HG03575 (cell line): ENCODE measurements around the gene NT5DC3.
"Not testable (repeated sequence)": the region's sequence is repeated elsewhere in the genome, so short reads cannot be mapped to it uniquely, and the experiment has no call there.

Source experiments
- ATAC-seq: cut with Tn5 transposase; IDR thresholded peaks from one replicate; pipeline ENCODE4 v1.9.1; 2021; ENCODE audit not compliant: unreplicated experiment, insufficient number of reproducible peaks, low FRiP score; ENCODE audit errors: extremely low read depth

The NT5DC3 gene

DNA sequence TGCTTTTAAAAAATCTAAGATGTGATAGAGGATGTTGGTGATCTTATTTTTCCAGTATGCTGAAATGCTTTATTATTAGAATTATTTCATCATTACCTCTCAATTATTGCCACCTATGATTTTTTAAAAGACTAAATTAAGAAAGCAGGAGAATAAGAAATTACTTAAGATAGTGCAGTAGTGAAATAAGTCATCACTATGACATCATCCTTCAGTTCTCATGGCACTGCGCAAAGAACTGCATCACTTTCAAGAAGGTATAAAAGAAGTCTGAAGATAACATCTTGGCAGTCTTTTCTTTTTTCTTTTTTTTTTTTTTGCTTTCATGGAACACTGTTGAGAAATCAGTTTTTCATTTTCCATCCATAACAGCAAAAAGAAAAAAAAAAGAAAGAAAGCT lies 24.4 kb downstream of the NT5DC3 start:
- no peak for ATAC-seq

DNA sequence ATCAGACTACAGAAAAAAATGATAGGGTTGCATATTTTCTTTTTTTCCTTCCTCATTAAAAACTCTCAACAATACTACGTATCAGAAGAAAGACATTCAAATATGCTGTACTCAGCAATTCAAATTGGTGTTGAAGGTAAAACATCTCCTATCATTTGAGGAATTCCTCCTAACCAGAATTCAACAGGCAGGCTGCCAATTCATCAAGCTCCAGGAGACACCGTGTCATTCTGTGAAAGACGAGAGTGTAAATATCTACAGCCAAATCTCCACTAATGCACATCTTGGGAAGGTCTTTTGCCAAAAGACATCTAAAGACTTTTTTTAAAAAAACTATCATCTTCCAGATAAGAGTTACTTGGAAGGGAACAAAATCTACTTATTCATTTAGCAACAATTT lies 26.6 kb downstream of the NT5DC3 start:
- no peak for ATAC-seq

DNA sequence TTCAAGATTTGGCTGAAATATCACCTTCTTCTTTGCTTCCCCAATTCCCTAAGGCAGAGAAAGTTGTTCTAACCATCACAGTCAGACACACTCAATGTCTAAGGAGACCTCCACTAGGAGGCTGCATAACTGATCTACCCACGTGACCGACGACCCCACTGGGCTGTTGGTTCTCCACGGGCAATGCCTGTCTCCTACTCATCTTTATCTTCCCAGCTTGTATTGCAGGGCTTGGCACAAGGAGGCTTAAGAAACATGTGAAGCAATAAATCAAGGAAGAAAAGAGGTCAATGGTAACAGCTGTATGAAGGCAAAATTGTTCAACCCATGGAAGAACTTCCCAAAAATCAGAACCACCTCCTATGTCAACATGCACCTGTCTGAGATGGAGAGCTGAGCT lies 27.1 kb downstream of the NT5DC3 start:
- no peak for ATAC-seq

DNA sequence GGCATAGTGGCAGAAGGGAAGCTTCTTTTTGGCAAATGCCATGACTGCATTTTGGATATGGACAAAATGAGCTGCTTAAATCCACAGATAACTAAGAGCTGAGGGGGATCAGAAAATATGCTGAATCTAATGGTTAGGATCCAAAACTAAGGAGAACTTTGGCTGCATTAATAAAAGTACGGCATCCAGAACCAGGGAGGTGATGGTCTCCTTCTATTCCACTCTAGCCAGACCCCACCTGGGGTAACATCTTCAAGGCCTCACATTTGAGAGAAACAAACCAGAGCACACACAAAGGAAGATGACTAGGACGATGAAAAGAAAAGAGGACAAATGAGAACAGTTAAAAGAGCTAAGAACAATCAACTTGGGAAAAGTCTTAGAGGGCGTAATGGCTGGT lies 27.6 kb downstream of the NT5DC3 start:
- no peak for ATAC-seq

DNA sequence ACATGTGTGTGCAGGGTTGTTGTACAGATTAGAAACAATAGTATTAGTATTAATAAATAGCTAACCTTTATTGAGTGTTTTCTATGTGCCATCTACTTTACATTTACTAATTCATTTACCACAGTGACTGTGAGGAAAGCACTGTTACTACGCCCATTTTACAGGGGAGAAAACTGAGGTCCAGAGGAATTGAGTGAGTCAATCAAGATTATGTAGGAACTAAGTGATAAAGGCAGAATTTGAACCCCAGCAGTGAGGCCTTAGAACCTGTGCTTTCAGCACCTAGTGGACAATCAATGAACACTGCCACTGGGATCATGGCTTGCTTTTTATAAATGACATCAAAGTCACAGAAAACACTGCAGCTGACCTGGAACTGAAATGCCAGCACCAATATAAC lies 28.2 kb downstream of the NT5DC3 start:
- no peak for ATAC-seq

DNA sequence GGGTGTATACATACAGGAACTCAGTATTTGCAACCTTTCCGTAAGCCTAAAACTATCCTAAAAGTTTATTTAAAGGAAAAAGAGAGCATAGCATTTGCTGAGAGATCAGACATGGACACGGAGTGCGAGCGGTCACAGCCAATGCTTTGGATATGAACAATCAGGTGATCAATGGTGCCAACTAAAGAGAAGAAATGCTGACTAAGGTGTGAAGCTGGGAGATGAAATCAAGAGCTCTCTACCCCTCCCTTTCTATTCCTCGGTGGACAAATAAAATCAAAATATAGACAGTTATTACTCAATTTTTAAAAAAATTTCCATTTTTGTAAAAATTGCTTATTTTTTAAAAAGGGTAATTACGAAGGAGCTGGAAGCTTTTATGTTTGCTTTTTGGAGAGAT lies 29.2 kb downstream of the NT5DC3 start:
- ATAC-seq = no peak

DNA sequence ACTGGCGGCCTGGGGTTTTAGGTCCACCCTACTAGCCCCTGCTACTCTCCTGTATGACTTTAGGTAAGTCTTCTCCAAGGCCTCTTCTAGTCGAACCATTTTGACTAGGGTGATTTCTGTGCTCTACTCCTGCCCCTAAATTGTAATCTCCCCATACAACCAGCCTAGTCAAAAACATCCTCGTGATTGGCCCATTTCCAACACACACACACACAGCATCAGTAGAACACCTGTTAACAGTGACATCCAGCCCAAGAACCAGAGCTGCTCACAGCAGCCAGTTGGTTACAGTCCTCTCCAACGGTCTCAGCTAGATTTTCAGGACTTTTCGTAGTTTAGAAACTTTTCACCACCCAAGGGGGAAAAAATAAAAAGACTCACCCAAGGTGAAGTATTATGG lies 30.9 kb downstream of the NT5DC3 start:
- no peak for ATAC-seq

DNA sequence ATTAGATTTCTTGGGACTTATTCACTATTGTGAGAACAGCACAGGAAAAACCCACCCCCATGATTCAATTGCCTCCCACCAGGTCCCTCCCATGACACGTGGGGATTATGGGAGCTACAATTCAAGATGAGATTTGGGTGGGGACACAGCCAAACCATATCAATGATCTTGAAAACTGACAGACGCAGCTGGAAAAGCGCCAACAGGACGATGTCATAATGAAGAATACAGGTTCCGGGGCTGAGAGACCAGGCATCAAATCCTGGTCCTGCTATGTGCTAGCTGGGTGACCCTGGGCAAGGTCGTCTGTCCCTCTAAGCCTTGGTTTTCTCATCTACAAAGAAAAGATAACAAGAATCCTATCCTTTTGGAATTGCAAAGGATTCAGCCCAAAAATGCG lies 31.4 kb downstream of the NT5DC3 start:
- ATAC-seq = not testable (repeated sequence)

DNA sequence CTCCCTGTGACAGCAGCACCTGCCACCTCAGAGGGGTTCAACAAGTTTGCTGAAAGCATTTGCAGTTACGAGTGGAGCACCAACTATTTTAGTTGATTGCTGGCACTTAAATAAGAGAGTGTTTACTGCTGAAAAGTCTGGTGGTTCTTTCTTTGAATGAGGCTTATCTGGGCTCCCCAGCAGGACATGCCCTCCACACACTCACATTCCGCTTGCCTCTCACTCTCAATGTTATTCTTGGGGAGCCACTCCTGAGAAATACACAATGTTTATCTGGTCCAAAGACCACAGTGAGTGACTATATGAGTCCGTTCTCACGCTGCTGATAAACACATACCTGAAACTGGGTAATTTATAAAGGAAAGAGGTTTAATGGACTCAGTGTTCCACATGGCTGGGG lies 31.9 kb downstream of the NT5DC3 start:
- ATAC-seq = no peak

DNA sequence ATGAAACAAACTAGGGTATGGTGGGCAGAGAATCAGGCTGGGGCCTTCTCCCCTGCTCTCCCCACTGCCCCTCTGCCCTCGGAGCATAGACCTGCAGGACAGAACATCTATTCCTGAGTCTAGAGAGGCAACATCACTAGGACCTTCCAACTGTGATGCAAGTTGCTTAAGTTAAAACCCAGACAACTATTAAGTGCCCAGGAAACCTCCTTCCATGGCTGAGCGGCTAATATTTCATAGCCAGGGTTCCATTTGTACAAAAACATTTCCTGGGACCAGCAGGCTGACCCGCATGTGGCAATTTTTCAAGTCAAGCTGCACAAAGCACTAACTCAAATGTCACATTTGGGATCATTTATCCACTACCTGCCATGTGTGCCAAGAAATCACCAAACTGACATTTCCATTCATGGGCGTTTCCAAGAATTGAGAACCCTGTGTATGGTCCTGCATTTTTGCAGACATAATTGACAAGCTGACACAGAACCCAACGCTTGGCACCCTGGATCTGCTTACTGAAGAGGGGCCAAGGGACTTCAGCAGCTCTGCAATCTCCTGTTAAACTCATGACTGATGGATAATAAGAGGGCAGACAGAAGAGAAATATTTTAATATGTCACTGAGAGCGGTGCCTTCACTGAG lies 32.7 kb downstream of the NT5DC3 start:
- no peak for ATAC-seq

DNA sequence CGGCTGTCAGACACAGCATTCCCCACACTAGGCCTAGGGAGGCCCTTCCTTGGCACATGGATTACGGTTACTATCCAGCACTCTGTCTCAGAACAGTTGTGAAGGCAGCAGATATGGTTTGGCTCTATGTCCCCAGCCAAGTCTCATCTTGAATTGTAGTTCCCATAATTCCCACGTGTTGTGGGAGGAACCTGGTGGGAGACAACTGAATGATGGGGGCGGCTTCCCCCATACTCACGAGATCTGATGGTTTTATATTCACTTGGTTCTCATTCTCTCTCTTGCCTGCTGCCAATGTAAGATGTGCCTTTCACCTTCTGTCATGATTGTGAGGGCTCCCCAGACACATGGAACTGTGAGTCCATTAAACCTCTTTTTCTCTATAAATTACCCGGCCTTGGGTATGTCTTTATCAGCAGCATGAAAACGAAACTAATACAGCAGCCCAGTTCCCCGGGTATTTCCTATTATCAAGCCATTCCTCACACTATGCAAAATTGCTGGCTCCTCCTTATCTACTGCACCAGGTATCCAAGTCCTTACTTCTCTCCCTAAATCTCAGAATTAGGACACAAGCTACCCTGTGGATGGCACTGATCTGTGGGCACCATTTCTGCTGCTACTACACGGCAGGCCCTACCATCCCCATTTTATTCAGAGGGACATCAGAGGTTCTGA lies 33.3 kb downstream of the NT5DC3 start:
- ATAC-seq = no peak

DNA sequence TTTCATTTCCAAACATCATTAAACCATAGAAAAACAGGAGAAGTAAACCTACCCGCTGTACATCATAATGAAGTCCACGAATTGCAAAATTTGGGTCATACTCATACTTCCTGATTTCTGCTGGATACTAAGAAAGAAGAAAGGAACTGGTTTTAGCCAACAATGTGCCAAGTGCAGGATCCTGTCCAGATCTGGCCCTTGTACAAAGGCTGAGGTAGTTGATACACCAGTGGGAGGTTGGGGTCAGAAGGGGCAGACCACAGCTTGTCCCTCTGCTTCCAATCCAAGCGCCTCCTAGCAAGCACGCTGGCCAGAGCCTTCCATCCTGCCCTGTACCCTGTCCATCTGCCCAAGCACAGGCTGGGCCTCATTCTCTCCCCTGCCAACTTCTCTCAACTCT lies 34.2 kb downstream of the NT5DC3 start:
- no peak for ATAC-seq

DNA sequence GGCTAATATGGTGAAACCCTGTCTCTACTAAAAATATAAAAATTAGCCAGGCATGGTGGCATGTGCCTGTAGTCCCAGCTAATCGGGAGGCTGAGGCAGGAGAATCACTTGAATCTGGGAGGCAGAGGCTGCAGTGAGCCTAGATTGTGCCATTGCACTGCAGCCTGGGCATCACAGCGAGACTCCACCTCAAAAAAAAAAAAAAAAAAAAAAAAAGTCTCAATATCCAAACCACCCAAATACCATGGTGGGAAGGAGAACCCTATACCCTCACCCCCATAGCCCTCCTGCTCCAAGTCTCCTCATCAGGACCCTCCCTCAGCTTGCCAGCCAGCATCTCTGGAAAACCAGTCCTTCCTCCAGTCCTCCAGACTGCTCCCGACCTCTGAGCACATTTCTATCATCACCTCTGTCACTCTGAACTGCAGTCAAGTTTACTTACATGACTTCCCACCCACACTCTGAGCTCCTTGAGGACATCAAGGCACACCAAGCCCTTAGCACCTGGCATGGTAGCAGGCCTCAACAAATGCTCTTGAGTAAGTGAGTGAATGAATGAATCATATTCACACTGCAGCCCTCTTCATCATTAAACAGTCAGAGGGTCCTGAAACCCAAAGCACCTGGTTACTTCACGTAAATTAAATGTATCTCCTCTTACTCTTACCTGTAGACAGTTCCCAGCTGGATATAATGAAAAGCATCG lies 35.2 kb downstream of the NT5DC3 start:
- ATAC-seq = no peak

DNA sequence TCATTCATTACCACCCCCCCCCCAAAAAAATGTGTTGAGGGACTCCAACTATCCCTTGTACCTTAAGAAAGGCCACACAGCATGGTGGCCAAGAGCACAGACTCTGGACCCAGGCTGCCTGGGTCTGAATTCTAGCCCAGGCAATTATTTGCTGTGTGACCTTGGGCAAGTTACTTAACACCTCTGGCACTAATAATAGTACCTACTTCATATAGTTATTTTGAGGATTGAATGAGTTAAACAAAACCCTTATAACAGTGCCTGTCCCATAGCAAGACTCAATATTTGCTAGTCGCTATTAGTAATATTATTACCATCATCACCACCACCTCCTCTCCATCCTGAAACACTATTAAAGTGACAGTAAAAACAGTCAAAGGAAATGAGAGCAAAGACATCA lies 37.2 kb downstream of the NT5DC3 start:
- no peak for ATAC-seq

DNA sequence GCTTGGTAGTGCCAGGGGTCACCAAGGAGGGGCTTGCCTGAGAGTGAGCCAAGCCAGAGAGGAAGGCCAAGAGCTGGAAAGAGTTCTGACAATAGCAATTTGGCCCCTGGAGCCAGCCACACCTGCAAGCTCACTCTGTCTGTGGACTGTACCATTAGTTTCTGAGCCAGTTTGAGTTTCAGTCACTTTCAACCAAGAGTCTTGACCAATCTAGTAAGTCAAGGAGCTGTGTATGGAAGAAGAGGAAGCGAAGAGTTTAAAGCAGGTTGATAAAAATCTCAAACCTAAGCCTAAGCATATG lies 38.5 kb downstream of the NT5DC3 start:
- no peak for ATAC-seq

DNA sequence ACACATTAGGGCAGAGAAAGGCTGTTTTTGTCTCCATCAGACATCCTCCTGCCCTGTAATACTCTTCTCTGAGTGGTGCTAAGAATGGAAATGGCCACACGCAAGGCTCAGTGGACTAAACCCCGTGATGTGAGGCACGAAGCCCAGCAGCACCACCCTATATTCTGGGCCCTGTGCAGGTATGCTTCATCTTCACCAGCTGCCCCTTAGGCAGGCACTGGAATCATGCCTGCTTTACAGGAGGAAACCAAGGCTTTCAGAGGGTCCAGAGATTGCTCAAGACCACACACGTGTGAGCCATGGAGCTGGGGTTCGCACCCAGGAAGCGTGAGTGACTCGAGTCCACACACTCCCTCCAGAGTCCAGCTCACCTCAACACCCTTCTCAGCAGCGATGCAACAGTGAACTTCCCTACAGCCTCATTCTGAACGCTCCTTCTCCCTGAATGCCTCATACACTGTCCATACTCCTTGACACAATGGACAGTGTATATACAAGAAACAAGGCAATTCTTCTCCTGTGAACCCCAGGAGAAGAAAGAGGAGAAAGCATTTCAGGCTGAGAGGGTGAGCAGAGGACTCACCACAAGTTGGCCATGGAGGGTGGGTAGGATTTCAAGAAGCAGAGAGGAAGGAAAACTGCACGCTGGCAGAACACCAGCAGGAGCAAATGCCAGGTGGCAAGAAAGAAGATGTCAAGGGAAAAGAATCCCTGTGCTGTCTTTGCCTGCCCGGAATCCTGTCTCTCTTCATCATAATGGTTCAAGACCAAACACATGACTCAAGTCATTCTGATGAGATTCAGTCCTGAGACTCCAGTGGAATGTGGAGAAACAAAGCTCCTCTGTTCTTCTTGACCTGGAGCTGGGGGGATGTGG lies 39.1 kb downstream of the NT5DC3 start:
- no peak for ATAC-seq

DNA sequence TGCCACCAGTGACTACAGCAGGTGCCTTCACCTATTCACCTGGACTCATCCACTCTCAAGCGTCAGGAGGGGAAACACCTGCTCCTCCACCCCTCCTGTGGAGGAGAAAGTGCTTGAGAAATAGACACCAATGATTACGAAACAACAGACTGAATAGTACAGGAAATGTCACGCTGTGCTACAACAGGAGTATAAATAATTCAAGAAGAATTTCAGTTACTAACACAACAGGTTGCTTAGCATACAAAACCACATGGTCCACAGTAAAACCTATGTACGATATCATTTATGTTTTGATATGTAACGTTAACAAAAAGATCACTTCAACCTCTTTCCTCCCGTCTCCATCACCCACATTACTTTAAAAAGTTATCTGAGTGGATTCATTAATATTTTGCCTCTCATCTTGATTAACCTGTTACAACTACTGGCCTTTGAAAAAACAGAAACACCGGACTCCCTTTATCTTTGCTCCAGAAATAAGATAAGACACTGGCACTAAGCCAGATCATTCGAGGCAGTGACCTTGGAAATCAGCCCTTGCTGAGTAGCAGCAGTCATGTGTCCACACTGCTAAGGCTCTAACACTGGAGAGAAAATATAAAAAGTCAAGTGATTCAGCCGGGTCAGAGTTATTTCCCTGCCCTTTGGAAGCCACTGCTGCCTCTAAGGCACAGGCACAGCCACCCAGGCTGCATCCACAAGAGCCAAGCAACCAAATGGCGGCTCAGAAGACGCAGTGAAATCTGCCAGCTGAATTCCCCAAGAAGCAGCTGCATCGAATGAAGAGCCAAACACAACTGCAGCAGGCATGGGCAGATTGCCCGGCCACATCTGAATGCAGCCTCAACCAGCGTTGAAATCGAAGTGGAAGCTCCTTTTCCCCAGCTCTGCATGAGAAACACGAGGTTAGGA lies 40.9 kb downstream of the NT5DC3 start:
- ATAC-seq = no peak

DNA sequence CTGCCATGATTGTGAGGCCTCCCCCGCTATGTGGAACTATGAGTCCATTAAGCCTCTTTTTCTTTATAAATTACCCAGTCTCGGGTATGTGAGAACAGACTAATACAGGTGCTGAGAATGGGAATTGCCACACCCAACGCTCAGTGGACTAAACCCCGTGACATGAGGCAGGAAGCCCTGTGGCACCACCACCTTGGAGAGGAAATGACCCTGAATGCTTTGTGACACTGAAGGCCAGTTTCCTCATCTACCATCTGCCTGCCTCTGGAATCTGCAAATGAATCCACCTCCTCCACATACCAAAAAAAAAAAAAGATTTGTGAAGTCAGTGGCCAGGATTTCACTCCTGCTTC lies 41.6 kb downstream of the NT5DC3 start:
- ATAC-seq = no peak

DNA sequence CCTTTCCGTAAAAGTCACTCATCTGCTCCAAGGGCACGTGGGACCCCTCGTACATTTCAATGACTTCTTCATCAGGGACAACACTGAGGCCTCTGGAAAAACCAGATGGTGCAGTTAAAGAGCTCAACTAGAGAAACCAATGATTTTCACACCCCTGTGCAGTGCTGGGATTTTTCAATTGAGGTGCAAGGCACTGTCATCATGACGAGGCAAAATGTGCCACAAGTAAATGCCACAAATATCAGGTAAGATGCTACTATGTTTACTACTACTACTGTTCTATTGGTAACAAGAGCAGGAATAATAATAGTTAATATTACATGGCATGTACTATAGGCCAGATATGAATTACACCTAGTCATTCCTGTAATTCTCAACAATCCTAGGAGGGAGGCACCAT lies 42.4 kb downstream of the NT5DC3 start:
- ATAC-seq = no peak
